ENCODE results near the gene PGBD5.
"Not testable (repeated sequence)": the region's sequence is repeated elsewhere in the genome, so short reads cannot be mapped to it uniquely, and the experiment has no call there.

PGBD5 gene

GRCh38 chr1:230425252-230426091 lies 660 bp downstream of the PGBD5 start:
- no peak for DNase-seq (ENCODE audit: low read depth in 1 of 2, low spot score in 1 of 2)

GRCh38 chr1:230424391-230425251 lies 1.5 kb downstream of the PGBD5 start:
- DNase-seq (ENCODE audit: low read depth in 1 of 2, low spot score in 1 of 2), result no peak

GRCh38 chr1:230423951-230424350 lies 2.2 kb downstream of the PGBD5 start:
- DNase-seq (ENCODE audit: low read depth in 1 of 2, low spot score in 1 of 2), result no peak

GRCh38 chr1:230423261-230423660 lies 2.9 kb downstream of the PGBD5 start:
- no peak for DNase-seq (ENCODE audit: low read depth in 1 of 2, low spot score in 1 of 2)

- DNase-seq (ENCODE audit: low read depth in 1 of 2, low spot score in 1 of 2), result no peak
Measured at GRCh38 chr1:230422221-230422981, 3.7 kb downstream of the PGBD5 start.

- no peak for DNase-seq (ENCODE audit: low read depth in 1 of 2, low spot score in 1 of 2)
Measured at GRCh38 chr1:230421481-230421880, 4.7 kb downstream of the PGBD5 start.

- not testable (repeated sequence) for DNase-seq (ENCODE audit: low read depth in 1 of 2, low spot score in 1 of 2)
Measured at GRCh38 chr1:230420372-230420771, 5.8 kb downstream of the PGBD5 start.

GRCh38 chr1:230416430-230416829 lies 9.7 kb downstream of the PGBD5 start:
- no peak for DNase-seq (ENCODE audit: low read depth in 1 of 2, low spot score in 1 of 2)

GRCh38 chr1:230415405-230416132 lies 10.6 kb downstream of the PGBD5 start:
- no peak for DNase-seq (ENCODE audit: low read depth in 1 of 2, low spot score in 1 of 2)

GRCh38 chr1:230414694-230415093 lies 11.4 kb downstream of the PGBD5 start:
- no peak for DNase-seq (ENCODE audit: low read depth in 1 of 2, low spot score in 1 of 2)

- no peak for DNase-seq (ENCODE audit: low read depth in 1 of 2, low spot score in 1 of 2)
Measured at GRCh38 chr1:230414102-230414501, 12.0 kb downstream of the PGBD5 start.

GRCh38 chr1:230413061-230413460 lies 13.1 kb downstream of the PGBD5 start:
- DNase-seq (ENCODE audit: low read depth in 1 of 2, low spot score in 1 of 2), result no peak

GRCh38 chr1:230408971-230409370 lies 17.2 kb downstream of the PGBD5 start:
- DNase-seq (ENCODE audit: low read depth in 1 of 2, low spot score in 1 of 2), result no peak

- DNase-seq (ENCODE audit: low read depth in 1 of 2, low spot score in 1 of 2), result no peak
Measured at GRCh38 chr1:230407351-230407750, 18.8 kb downstream of the PGBD5 start.

- DNase-seq (ENCODE audit: low read depth in 1 of 2, low spot score in 1 of 2), result not testable (repeated sequence)
Measured at GRCh38 chr1:230406727-230407126, 19.4 kb downstream of the PGBD5 start.

GRCh38 chr1:230403442-230403841 lies 22.7 kb downstream of the PGBD5 start:
- no peak for DNase-seq (ENCODE audit: low read depth in 1 of 2, low spot score in 1 of 2)

- no peak for DNase-seq (ENCODE audit: low read depth in 1 of 2, low spot score in 1 of 2)
Measured at GRCh38 chr1:230401763-230402294, 24.3 kb downstream of the PGBD5 start.

GRCh38 chr1:230401101-230401500 lies 25.0 kb downstream of the PGBD5 start:
- no peak for DNase-seq (ENCODE audit: low read depth in 1 of 2, low spot score in 1 of 2)

GRCh38 chr1:230400007-230400344 lies 26.2 kb downstream of the PGBD5 start:
- no peak for DNase-seq (ENCODE audit: low read depth in 1 of 2, low spot score in 1 of 2)

- no peak for DNase-seq (ENCODE audit: low read depth in 1 of 2, low spot score in 1 of 2)
Measured at GRCh38 chr1:230399321-230400006, 26.7 kb downstream of the PGBD5 start.

Measured in activated T-helper 1 cell treated with anti-CD3 and anti-CD28 coated beads, Interleukin-2, amount 50 U/mL, for 16 hours (primary cell).